Body of pancreas (tissue), 4 donors: ENCODE measurements around the gene RCC2. TPM values are rescaled to one million over a fixed set of nuclear protein-coding genes. Genes with fewer than 3 reads are reported as not detected.
"Not testable (repeated sequence)": the region's sequence is repeated elsewhere in the genome, so short reads cannot be mapped to it uniquely, and the experiment has no call there.

Source experiments
- ATAC-seq: fragments of 150-250 bp; one replicate; pipeline ENCODE4 v1.9.1; 2016
- DNase-seq, 4 donors: peaks; one replicate each; pipeline ENCODE4 v3.0.0-alpha.2; 2019
- H3K27ac ChIP-seq, 4 donors: fragments of 200-600 bp; sonication (generic); 1 replicate in 3 of 4; 2 replicates in 1 of 4; pipeline versions ENCODE4 v1.5.1 to v1.6.1; 2016 to 2019; ENCODE audit warnings: mild to moderate bottlenecking in 1 of 4, mixed read lengths in 1 of 4, moderate library complexity in 1 of 4
- H3K27me3 ChIP-seq, 2 donors: fragments of 200-600 bp; sonication (generic); one replicate each; pipeline ENCODE4 v1.6.0; 2016; ENCODE audit warnings: mild to moderate bottlenecking in 1 of 2
- H3K36me3 ChIP-seq, 2 donors: fragments of 200-600 bp; sonication (generic); replicated peaks in 1 of 2; 2 replicates each; pipeline ENCODE4 v1.5.1; 2016; ENCODE audit warnings: low read depth in 2 of 2; ENCODE audit not compliant: insufficient read depth in 1 of 2
- H3K4me1 ChIP-seq: fragments of 200-600 bp; sonication (generic); one replicate; pipeline ENCODE4 v1.6.0; 2016
- H3K4me3 ChIP-seq, 2 donors: fragments of 200-600 bp; sonication (generic); 1 replicate in 1 of 2; 2 replicates in 1 of 2; pipeline ENCODE4 v1.5.1; 2016 to 2019
- H3K9me3 ChIP-seq, 3 donors: fragments of 200-600 bp; sonication (generic); 1 replicate in 2 of 3; 2 replicates in 1 of 3; pipeline ENCODE4 v1.5.1; 2016
- POLR2A ChIP-seq, 3 donors: fragments of 450-650 bp; IDR thresholded peaks; one replicate each; pipeline ENCODE4 v1.6.1; 2016; ENCODE audit warnings: antibody characterized with exemption in 3 of 3, mild to moderate bottlenecking in 2 of 3
- WGBS, 2 donors: methylation state at CpG; one replicate each; pipeline ENCODE4 v1.1.5; 2017; 5-methylcytosine and 5-hydroxymethylcytosine counted together
- intact Hi-C: fragments of 100-400 bp; cut with DNase I; formaldehyde crosslinking; loops from one replicate; pipeline ENCODE4 v1.15.1; 2023
- total RNA-seq, 2 donors: library from RNA; depleted of rRNA; stranded (reverse); fragments of >200 nt; gene quantifications; one replicate each; pipeline ENCODE4 v1.1.0, GENCODE V29; 2016
- TF ChIP-seq, protein P1 (sequence below), 7 experiments: fragments of 450-650 bp in 4 of 7; fragments of 200-600 bp in 3 of 7; sonication (generic) in 3 of 7; IDR thresholded peaks; one replicate each; pipeline ENCODE4 v1.5.1; 2016 to 2019; ENCODE audit warnings: antibody characterized with exemption in 7 of 7

RCC2 gene
- total RNA-seq, 2 donors from 2014 or later, result 19.2 to 34.3 TPM

DNA sequence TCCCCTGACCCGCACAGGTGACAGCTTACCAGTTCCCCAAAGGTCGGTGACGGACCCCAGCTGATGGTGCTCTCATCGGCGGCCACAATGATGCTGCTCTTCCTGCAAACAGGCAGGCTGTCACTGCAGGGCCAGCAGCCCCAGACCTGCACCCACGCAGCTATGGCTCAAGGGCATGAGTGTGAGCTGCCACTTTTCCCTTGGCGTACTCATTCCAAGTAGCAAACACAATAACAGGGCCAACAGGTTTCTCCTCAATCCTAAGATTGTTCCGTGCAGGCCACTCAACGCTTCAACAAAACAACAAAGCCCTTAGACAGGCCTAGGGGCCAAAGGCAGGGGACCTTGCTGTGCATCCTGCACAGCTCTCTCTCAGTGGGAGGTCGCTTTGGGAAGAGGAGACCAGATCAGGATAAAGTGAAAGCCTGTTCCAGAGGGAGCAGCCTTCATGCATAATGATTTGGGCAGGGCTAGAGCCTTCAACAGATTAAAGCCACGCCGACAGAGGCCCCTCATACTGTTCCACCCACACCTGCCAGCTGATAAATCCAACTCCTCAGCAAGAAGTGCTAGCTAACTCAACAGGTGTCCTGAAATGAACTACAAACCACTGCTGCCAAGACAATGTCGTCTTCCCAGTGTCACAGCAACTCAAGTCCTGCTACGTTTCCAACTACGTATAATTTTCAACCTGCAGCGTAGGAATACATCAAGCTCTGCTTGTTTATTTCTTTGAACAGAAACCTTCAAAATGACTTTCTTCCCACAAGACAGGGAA is 27.2 kb downstream of the RCC2 start:
- H3K4me3 ChIP-seq, result no peak overlapping the region
- no peaks in the 10 kb centered on the region for H3K27me3 ChIP-seq
- H3K9me3 ChIP-seq, result no peaks in the 10 kb centered on the region
- WGBS, 2 donors, result 82 to 89% methylated on average over 13 to 16 of the region's 16 CpGs
- peaks cover 0 to 45% of the 10 kb centered on the region in 2 donors for H3K36me3 ChIP-seq
- DNase-seq, result no peak
- H3K4me1 ChIP-seq, result no peaks in the 10 kb centered on the region
- TF ChIP-seq, protein P1, sequence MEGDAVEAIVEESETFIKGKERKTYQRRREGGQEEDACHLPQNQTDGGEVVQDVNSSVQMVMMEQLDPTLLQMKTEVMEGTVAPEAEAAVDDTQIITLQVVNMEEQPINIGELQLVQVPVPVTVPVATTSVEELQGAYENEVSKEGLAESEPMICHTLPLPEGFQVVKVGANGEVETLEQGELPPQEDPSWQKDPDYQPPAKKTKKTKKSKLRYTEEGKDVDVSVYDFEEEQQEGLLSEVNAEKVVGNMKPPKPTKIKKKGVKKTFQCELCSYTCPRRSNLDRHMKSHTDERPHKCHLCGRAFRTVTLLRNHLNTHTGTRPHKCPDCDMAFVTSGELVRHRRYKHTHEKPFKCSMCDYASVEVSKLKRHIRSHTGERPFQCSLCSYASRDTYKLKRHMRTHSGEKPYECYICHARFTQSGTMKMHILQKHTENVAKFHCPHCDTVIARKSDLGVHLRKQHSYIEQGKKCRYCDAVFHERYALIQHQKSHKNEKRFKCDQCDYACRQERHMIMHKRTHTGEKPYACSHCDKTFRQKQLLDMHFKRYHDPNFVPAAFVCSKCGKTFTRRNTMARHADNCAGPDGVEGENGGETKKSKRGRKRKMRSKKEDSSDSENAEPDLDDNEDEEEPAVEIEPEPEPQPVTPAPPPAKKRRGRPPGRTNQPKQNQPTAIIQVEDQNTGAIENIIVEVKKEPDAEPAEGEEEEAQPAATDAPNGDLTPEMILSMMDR (IDR thresholded peaks at IDR 0.05), result no peak
- no peak for TF ChIP-seq POLR2A (IDR thresholded peaks at IDR 0.05)
- no peak overlapping the region for H3K27ac ChIP-seq
- no peak for ATAC-seq
- intact Hi-C loops, result no loop called here

DNA sequence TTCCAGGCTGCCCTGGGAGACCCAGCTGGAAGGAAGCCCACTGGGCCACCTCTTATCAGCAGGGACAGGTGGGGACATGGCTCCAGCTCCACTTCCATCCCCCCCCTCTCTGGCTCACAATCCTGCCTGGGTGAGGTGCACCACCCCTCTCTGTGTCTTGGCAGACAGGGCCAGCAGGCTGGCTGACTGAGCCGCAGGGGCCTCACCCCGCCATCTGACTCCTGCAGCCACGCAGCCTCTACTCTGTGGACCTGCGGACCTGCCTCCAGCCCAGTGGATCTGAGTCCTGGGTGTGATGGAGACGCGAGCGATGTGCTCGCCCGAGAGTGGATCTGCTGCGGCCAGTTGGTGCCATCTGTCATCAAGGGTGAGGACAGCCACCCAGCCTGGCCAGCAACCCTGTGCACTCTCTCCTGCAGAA is 30.1 kb downstream of the RCC2 start:
- 83% methylated on average over 10 of the region's 10 CpGs; no CpG with 5 or more reads in 1 of the 2 donors for WGBS, 2 donors
- ATAC-seq (no peak), DNase-seq (peak in 3 of 4 donors; percentile 25 to 45 (median 25))
- no peaks in the 10 kb centered on the region for H3K27me3 ChIP-seq
- intact Hi-C loops, result no loop called here
- no peaks in the 10 kb centered on the region for H3K9me3 ChIP-seq
- H3K4me1 ChIP-seq, result no peaks in the 10 kb centered on the region
- no peak for TF ChIP-seq POLR2A (IDR thresholded peaks at IDR 0.05)
- TF ChIP-seq, protein P1 (IDR thresholded peaks at IDR 0.05), result no peak
- no peak overlapping the region for H3K4me3 ChIP-seq
- peaks cover 0 to 28% of the 10 kb centered on the region in 2 donors for H3K36me3 ChIP-seq
- H3K27ac ChIP-seq, result no peak overlapping the region

DNA sequence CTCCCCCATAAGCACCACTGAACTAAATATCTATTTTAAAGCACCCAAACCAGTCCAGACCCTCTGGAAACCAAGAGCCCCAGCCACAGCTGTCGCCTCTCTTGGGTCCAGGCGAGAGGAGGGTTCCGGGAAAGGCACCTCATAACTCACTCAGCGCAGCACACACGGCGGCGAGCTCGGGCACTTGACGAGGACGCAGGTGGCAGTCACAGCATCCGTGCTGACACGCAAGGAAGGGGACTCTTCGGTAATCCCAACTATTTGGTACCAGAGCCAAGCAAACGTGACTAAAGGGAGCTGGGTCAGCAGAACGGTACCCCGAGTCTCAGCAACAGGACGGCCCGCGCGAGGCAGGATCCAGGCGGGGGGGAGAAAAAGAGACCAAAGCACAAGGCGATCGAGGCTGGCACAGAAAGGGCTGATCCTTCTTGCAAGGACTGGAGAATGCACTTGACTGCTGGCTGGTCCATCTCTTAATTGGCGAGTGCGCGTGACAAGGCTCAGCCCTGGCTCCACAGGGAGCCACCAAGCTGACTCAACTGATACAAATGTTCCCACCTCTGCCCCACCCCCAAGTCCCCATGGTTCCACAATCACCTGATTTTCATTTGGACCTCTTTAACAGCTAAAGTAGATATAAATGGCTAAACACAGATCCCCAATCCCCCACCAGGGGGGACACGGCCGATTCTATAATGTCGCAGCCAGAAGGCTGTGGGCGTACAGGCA is 31.5 kb downstream of the RCC2 start:
- H3K9me3 ChIP-seq, ATAC-seq, DNase-seq, H3K27ac ChIP-seq, H3K4me3 ChIP-seq, intact Hi-C loops, H3K27me3 ChIP-seq, H3K4me1 ChIP-seq: not testable (repeated sequence)
- WGBS, 2 donors, result 91 to 93% methylated on average over 19 to 30 of the region's 30 CpGs
- H3K36me3 ChIP-seq, result peaks cover 0 to 19% of the 10 kb centered on the region in 2 donors

DNA sequence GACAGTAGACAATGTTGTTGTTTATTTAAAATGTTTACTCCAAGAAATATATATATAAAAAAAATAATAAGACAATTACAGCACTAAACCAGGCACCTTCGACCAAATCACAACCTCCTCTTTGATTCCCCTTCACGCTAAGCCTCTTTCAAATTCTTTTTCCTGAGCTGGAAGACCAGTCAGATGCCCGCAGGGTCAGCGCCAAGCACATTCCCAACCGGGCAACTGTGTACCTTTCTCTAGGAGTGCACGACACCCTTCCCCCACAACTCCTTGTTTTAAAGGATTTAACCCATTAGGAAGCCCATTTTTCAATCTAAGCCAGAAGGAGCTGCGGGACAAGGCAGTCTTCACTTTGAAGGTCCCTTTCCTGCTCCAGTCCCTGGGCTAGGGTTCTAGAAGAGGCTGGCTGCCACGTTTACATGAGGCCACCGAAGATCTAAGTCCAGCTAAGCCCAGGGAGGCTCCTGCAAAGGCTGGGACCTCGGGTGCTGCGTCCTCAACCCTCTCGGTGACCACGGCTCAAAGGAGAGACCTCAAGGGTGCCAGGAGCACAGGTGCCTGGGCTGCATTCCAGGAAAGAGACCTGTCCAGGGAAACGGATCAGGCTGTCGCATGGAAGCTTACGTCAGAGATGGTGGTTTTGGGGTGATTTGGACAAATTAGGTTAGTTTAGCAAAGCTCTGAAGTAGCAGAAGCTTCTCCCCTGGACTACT is 32.6 kb downstream of the RCC2 start:
- H3K27me3 ChIP-seq, H3K4me3 ChIP-seq, H3K4me1 ChIP-seq, H3K9me3 ChIP-seq, H3K27ac ChIP-seq, intact Hi-C loops, ATAC-seq: not testable (repeated sequence)
- peak in 1 of 4 donors; percentile 20 for DNase-seq
- 50 to 70% methylated on average over 14 to 16 of the region's 16 CpGs for WGBS, 2 donors
- H3K36me3 ChIP-seq, result peaks cover 0 to 11% of the 10 kb centered on the region in 2 donors

DNA sequence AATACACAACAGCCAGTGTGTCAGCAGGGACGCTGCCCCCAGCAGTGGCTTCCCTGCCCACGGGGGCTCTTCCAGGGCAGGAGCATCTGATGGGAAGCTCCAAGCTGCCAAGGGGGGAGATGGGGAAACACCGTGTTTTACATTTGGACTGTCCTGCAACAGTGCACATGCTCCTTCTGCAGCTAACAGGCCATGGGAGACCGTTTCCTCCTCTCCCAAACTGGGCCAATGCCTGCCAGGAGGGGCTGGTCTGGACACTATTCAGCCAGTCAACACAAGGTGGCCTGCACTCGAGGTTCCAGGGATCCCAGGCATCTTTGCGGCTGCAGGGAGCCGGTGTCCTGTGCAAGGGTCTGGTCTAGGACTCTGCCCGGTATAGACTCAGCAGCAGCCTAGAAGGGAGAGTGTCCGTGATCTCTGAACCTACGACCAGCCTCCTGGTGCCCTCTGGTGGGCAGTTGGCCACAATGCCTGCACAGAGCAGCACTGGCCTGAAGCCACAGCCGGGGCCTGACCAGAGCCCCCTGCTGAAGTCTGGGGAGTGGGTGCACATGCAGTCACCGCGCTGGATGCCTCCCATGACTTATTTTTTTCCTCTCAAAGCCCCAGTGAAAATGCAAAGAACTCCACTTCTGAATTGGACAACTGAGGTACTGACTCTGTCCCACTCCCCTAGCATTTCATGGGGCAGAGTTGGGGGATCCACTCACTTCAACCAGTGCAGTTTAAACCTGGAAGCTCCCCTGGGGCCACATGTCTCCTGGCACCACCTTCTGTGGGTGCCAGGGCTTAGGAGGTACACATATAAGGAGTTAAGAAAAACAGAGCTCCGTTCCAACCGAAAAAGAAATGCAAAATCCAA is 33.3 kb downstream of the RCC2 start:
- no peaks in the 10 kb centered on the region for H3K27me3 ChIP-seq
- intact Hi-C loops, result no loop called here
- H3K36me3 ChIP-seq, result peaks cover 0 to 7% of the 10 kb centered on the region in 2 donors
- TF ChIP-seq, protein P1 (IDR thresholded peaks at IDR 0.05), result peak; percentile 21 to 69 (median 64)
- TF ChIP-seq POLR2A (IDR thresholded peaks at IDR 0.05), result no peak
- no peaks in the 10 kb centered on the region for H3K4me1 ChIP-seq
- WGBS, 2 donors, result 43 to 45% methylated on average over 6 to 14 of the region's 15 CpGs
- DNase-seq (peak; percentile 61 to 70 (median 63)), ATAC-seq (peak; percentile 80)
- no peaks in the 10 kb centered on the region for H3K9me3 ChIP-seq
- no peak overlapping the region for H3K4me3 ChIP-seq
- H3K27ac ChIP-seq, result no peak overlapping the region
